K562 (cell line): ENCODE data around the gene STIM1. TPM values are rescaled to one million over a fixed set of nuclear protein-coding genes. Genes with fewer than 3 reads are reported as not detected.
A peak's percentile ranks its signal among the peaks of the same experiment; 100 is the strongest.

Experiments
- CREB3L1 ChIP-seq: fragments of 450-650 bp; IDR thresholded peaks from 2 replicates; pipeline ENCODE4 v1.6.1; 2014; ENCODE audit warnings: low read depth, mild to moderate bottlenecking, moderate library complexity, borderline replicate concordance
- DIDO1 ChIP-seq: fragments of 450-650 bp; IDR thresholded peaks from 2 replicates; pipeline ENCODE4 v1.6.1; 2016; ENCODE audit warnings: low read depth, missing biosample characterization, missing genetic modification characterization
- FOXK1 ChIP-seq: sonication (generic); formaldehyde crosslinking; IDR thresholded peaks from 2 replicates; pipeline ENCODE4 v1.8.0; 2022; ENCODE audit warnings: missing genetic modification reagents, mild to moderate bottlenecking, borderline replicate concordance
- HDAC8 ChIP-seq: fragments of 450-650 bp; IDR thresholded peaks from 2 replicates; pipeline ENCODE4 v1.6.1; 2016; ENCODE audit warnings: mild to moderate bottlenecking, missing genetic modification characterization, moderate library complexity, missing compliant biosample characterization
- IRF2 ChIP-seq: sonication (generic); formaldehyde crosslinking; IDR thresholded peaks from 2 replicates; pipeline ENCODE4 v1.8.1; 2022; ENCODE audit warnings: mild to moderate bottlenecking, missing genetic modification reagents
- JUN ChIP-seq, 2 experiments: sonication (generic) in 1 of 2; formaldehyde crosslinking in 1 of 2; IDR thresholded peaks; 2 replicates each; pipeline versions ENCODE4 v1.6.1 to v1.8.0; 2012 to 2022; ENCODE audit warnings: borderline replicate concordance in 2 of 2, mild to moderate bottlenecking in 2 of 2, improper control_type of control experiment in 1 of 2, low read depth in 1 of 2, low read length in 1 of 2, missing genetic modification reagents in 1 of 2
- MYC ChIP-seq, 2 experiments: fragments of 250-450 bp in 1 of 2; sonication (Bioruptor Pico) in 1 of 2; IDR thresholded peaks; 2 replicates each; pipeline versions ENCODE4 v1.5.1 to v1.6.1; 2012 to 2021; ENCODE audit warnings: low read depth in 2 of 2, borderline replicate concordance in 1 of 2, improper control_type of control experiment in 1 of 2, low read length in 1 of 2, mild to moderate bottlenecking in 1 of 2, moderate library complexity in 1 of 2
- NCOA1 ChIP-seq: fragments of 450-650 bp; IDR thresholded peaks from 2 replicates; pipeline ENCODE4 v1.6.1; 2016; ENCODE audit warnings: low read depth
- NFYB ChIP-seq: IDR thresholded peaks from 2 replicates; pipeline ENCODE4 v1.6.1; 2011; ENCODE audit warnings: mild to moderate bottlenecking, moderate library complexity; ENCODE audit not compliant: insufficient read length; ENCODE audit errors: extremely low read depth
- PHB2 ChIP-seq: fragments of 450-650 bp; IDR thresholded peaks from 2 replicates; pipeline ENCODE4 v1.6.1; 2017; ENCODE audit warnings: low read depth
- POLR2H ChIP-seq: IDR thresholded peaks from 2 replicates; pipeline ENCODE4 v1.6.1; 2016; ENCODE audit warnings: missing genetic modification characterization, low read depth, mild to moderate bottlenecking, control low read depth, missing compliant biosample characterization, moderate library complexity
- SIRT6 ChIP-seq: IDR thresholded peaks from one replicate; pipeline ENCODE4 v1.6.1; 2012; ENCODE audit warnings: low read depth, mild to moderate bottlenecking, control low read depth, inconsistent platforms, low read length, moderate library complexity
- SMARCE1 ChIP-seq: fragments of 450-650 bp; IDR thresholded peaks from 2 replicates; pipeline ENCODE4 v1.7.1; 2016; ENCODE audit warnings: mild to moderate bottlenecking
- SNIP1 ChIP-seq: fragments of 450-650 bp; IDR thresholded peaks from 2 replicates; pipeline ENCODE4 v1.7.1; 2017; ENCODE audit warnings: low read depth, mild to moderate bottlenecking
- SREBF1 ChIP-seq: fragments of 150-350 bp; IDR thresholded peaks from 2 replicates; pipeline ENCODE4 v1.6.1; 2014; ENCODE audit warnings: antibody characterized with exemption, low read depth, low read length, borderline replicate concordance
- TCF7 ChIP-seq: sonication (generic); IDR thresholded peaks from 2 replicates; pipeline ENCODE4 v1.6.1; 2016; ENCODE audit warnings: antibody characterized with exemption, borderline replicate concordance
- TSC22D4 ChIP-seq: fragments of 450-650 bp; IDR thresholded peaks from 2 replicates; pipeline ENCODE4 v1.6.1; 2016; ENCODE audit warnings: missing genetic modification characterization, missing biosample characterization, control low read depth
- ZFX ChIP-seq: sonication (generic); formaldehyde crosslinking; IDR thresholded peaks from 2 replicates; pipeline ENCODE4 v1.8.0; 2022; ENCODE audit warnings: mild to moderate bottlenecking, missing genetic modification reagents, moderate library complexity
- ZNF133 ChIP-seq: fragments of 250-450 bp; sonication (Bioruptor Pico); IDR thresholded peaks from 2 replicates; pipeline ENCODE4 v1.4.0; 2020; ENCODE audit warnings: mild to moderate bottlenecking
- ZNF311 ChIP-seq: fragments of 250-450 bp; sonication (Bioruptor Pico); IDR thresholded peaks from 2 replicates; pipeline ENCODE4 v1.4.0; 2020; ENCODE audit warnings: mild to moderate bottlenecking, moderate library complexity
- ZNF668 ChIP-seq: fragments of 250-450 bp; sonication (Bioruptor Pico); IDR thresholded peaks from 2 replicates; pipeline ENCODE4 v1.8.0; 2022; ENCODE audit warnings: mild to moderate bottlenecking, inconsistent platforms
- ZNF830 ChIP-seq: fragments of 250-450 bp; sonication (Bioruptor Pico); IDR thresholded peaks from 2 replicates; pipeline ENCODE4 v1.5.0; 2021; ENCODE audit warnings: mild to moderate bottlenecking
- polyA plus RNA-seq, 8 experiments: library from polyadenylated mRNA; depleted of rRNA in 4 of 8; stranded (reverse) in 5 of 8; unstranded in 3 of 8; fragments of >200 nt; fragmentation: Nextera tagmentation in 2 of 8; fragmentation: Illumina TruSeq in 1 of 8; extraction: Ambion mirVana in 2 of 8; extraction: Trizol in 1 of 8; gene quantifications; 2 replicates each; pipeline versions ENCODE4 v1.2.1 to v1.2.3, GENCODE V29; 2011 to 2014; ENCODE audit warnings: inconsistent platforms in 1 of 8, missing spikeins in 1 of 8
- total RNA-seq, 7 experiments: library from RNA; depleted of rRNA in 6 of 7; stranded (reverse); fragments of >200 nt in 6 of 7; fragmentation: Illumina TruSeq in 2 of 7; extraction: Trizol in 2 of 7; gene quantifications; 2 replicates each; pipeline versions ENCODE4 v1.2.1 to v1.2.3, GENCODE V29; 2011 to 2021; ENCODE audit warnings: low replicate concordance in 1 of 7
- TF ChIP-seq, protein P1 (sequence below): fragments of 250-450 bp; sonication (Bioruptor Pico); IDR thresholded peaks from 2 replicates; pipeline ENCODE4 v1.4.0; 2020; ENCODE audit warnings: borderline replicate concordance
- TF ChIP-seq, protein P2 (sequence below): sonication (generic); formaldehyde crosslinking; IDR thresholded peaks from 2 replicates; pipeline ENCODE4 v1.8.0; 2022; ENCODE audit warnings: missing genetic modification reagents, mild to moderate bottlenecking, borderline replicate concordance

The STIM1 gene
- total and polyA plus RNA-seq, 9 of the 15 experiments (the other 6 are each of a cell fraction or from before 2014, with no cell fraction given): 7.7 to 50.5 (median 22.5) TPM

DNA sequence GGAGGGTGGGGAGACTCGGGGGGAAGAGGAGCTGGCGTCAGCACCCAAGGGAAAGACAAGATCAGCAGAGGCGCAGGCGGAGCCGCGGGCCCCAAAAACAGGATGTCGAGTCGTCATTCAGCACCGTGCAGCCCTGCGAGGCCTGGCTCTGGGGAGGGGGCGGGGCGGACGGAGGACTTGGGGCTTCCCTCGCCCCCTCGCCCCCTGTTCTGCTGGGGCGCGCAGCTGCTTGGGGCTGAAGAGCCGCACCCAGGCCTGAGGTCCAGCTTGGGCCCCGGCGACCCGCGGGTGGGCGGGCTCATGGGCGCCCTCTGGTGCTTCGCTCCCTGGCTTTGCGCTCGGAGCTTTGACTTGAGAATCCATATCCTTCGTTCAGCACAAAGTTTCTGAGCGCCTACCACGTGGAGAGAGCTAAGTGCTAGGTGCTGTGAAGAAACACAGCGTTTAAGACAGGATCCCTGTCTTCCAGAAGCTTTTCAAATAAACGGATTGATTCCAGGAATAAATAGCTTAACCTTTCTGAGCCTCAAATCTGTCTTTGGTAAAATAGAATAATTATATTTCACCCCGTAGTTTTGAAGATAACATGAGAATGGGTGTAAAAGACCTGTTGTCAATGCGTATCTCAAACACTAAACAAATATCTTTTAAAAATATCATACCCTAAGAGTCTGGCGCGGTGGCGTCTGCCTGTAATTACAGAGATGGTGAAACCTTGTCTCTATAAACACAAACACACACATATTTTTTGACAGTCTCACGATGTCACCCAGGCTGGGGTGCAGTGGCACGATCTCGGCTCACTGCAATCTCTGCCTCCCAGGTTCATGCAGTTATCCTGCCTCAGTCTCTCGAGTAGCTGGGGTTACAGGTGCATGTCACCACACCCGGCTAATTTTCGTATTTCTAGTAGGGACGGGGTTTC, 13.8 kb upstream of the STIM1 start (continued):
- TF ChIP-seq CREB3L1 (peak; percentile 33; the same call in 1 of the 2 replicates), JUN (IDR thresholded peaks at IDR 0.05; ENCODE audit: borderline replicate concordance, low read depth, low read length) (peak; percentile 44; the same call in 1 of the 2 replicates), JUN (CRISPR knock-in tag; IDR thresholded peaks at IDR 0.05; ENCODE audit: borderline replicate concordance) (no peak), SNIP1 (no peak), TSC22D4 (tag) (no peak), DIDO1 (tag) (no peak), SMARCE1 (0 out of 2 replicates have a peak, but pooled peaks have one; percentile 35), ZFX (CRISPR knock-in tag) (peak; percentile 87), SREBF1 (no peak), NFYB (no peak), HDAC8 (tag) (no peak), MYC (IDR thresholded peaks at IDR 0.05; ENCODE audit: low read depth, low read length) (peak; percentile 95), MYC (CRISPR knock-in tag; IDR thresholded peaks at IDR 0.05; ENCODE audit: borderline replicate concordance, low read depth) (no peak; the same call in 1 of the 2 replicates), ZNF311 (no peak; the same call in 1 of the 2 replicates), PHB2 (no peak), POLR2H (tag) (peak; percentile 38; the same call in 1 of the 2 replicates), ZNF668 (CRISPR knock-in tag) (no peak), NCOA1 (no peak), ZNF830 (no peak), SIRT6 (no peak), IRF2 (no peak), FOXK1 (CRISPR knock-in tag) (no peak), ZNF133 (CRISPR knock-in tag) (no peak), TCF7 (0 out of 2 replicates have a peak, but pooled peaks have one; percentile 47)
- TF ChIP-seq, protein P1, sequence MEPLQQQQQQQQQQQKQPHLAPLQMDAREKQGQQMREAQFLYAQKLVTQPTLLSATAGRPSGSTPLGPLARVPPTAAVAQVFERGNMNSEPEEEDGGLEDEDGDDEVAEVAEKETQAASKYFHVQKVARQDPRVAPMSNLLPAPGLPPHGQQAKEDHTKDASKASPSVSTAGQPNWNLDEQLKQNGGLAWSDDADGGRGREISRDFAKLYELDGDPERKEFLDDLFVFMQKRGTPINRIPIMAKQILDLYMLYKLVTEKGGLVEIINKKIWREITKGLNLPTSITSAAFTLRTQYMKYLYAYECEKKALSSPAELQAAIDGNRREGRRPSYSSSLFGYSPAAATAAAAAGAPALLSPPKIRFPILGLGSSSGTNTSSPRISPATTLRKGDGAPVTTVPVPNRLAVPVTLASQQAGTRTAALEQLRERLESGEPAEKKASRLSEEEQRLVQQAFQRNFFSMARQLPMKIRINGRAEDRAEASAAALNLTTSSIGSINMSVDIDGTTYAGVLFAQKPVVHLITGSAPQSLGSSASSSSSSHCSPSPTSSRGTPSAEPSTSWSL (CRISPR knock-in tag): no peak
- TF ChIP-seq, protein P2, sequence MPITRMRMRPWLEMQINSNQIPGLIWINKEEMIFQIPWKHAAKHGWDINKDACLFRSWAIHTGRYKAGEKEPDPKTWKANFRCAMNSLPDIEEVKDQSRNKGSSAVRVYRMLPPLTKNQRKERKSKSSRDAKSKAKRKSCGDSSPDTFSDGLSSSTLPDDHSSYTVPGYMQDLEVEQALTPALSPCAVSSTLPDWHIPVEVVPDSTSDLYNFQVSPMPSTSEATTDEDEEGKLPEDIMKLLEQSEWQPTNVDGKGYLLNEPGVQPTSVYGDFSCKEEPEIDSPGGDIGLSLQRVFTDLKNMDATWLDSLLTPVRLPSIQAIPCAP (CRISPR knock-in tag): no peak
